Activated CD8-positive, alpha-beta memory T cell treated with anti-CD3 and anti-CD28 coated beads for 24 hours (primary cell): ENCODE measurements around the gene PEDS1.
A peak's percentile ranks its signal among the peaks of the same experiment; 100 is the strongest.
"Not testable (repeated sequence)": the region's sequence is repeated elsewhere in the genome, so short reads cannot be mapped to it uniquely, and the experiment has no call there.

Experiments
- DNase-seq: peaks from one replicate; pipeline ENCODE4 v3.0.0-alpha.2; 2020

PEDS1 gene

DNA sequence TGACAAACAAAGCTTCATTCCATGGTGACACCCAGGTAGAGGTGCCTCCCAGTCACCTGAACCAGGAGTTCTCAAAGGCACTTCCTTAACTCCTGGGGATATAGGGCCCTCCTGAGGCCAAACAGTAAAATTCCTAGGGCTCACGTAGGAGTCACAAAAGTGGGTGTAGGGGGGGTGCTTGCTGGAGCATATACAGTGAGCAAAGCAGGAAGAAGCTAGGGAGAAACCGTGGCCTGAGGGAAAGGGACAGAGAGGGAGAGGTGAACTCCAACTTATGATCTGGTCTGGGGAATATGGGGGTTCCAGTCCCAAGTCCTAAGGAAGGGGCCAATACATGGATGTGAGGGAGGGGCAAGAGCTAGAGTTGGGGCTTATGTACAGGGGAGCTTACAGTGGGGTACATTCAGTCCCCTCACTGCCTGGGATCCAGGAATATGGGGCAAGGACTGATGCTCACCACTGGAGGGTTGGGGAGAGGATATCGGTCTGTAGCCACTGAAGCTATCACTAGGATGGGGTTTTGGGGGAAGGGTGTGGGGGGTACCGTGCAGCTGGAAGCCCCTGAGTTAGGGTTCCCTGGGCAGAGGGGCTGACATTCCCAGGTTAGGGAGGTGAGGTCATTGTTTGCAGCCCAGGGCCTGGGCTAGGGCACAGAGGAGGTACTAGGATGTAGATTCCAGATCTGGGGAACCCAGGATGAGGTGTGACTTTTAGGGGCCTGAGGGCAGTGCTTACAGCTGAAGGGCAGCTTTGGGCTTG is 950 bp downstream of the PEDS1 start:
- no peak for DNase-seq

DNA sequence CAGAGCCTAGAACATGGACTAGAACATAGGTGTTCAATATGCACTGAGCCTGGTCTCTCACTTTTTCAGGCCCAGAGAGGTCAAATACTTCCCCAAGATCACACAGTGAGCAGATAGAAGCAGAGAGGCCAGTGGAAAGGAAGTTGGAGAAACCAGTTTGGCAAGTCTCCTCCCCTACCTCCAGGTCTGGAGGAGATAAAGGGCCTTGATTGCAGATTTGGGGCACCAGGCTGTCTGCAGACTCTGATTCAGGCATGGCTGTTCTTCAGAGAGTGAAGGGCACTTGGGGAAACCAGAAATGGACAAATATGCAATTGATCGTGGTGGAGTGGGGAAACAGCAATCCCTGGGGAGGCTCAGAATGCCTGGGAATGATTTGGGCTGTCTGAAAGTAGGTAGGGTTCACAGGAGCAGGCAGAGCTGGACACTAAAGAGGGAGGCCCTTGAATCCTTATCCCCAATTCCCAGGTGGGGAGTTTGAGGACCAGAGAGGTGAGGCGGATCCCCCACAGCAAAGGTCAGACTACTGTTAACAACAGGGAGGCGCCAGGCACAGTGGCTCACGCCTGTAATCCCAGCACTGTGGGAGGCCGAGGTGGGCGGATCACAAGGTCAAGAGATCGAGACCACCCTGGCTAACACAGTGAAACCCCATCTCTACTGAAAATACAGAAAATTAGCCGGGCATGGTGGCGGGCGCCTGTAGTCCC is 2.3 kb downstream of the PEDS1 start:
- no peak for DNase-seq

DNA sequence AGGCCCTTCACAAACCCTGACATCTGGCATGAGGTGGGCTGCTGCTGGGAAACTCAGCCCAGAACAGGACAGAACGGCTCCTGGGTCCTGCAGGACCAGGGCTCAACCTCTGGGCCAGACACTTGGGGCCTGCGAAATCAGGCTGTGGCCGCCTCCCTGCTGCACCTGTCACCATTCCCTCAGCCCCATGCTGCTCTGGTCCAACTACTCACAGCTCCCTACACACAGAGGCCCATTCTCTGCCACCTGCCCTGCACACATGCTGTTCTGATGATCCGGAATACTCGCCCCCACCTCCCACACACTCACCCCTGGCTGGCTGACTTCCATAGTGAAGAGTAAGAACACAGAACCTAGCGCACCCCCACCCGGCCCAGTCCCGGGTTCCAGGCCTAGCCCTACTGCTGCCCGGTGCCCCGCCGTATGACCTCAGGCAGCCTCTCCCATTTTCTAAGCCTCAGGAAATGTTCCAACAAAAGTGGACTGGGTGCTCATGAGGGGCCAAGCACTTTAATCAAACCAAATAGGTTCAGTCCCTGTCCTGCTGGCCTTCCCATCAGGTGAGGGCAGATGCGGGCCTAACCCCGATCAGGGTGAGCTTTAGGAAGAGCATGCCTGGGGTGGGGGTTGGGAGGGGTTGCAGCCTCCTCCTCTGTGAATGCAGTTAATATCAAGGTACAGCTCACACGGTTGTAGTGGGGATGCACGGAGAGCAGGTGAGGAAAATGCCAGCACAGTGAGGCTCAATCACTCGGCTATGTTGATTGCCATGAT is 3.9 kb downstream of the PEDS1 start:
- DNase-seq, result no peak

DNA sequence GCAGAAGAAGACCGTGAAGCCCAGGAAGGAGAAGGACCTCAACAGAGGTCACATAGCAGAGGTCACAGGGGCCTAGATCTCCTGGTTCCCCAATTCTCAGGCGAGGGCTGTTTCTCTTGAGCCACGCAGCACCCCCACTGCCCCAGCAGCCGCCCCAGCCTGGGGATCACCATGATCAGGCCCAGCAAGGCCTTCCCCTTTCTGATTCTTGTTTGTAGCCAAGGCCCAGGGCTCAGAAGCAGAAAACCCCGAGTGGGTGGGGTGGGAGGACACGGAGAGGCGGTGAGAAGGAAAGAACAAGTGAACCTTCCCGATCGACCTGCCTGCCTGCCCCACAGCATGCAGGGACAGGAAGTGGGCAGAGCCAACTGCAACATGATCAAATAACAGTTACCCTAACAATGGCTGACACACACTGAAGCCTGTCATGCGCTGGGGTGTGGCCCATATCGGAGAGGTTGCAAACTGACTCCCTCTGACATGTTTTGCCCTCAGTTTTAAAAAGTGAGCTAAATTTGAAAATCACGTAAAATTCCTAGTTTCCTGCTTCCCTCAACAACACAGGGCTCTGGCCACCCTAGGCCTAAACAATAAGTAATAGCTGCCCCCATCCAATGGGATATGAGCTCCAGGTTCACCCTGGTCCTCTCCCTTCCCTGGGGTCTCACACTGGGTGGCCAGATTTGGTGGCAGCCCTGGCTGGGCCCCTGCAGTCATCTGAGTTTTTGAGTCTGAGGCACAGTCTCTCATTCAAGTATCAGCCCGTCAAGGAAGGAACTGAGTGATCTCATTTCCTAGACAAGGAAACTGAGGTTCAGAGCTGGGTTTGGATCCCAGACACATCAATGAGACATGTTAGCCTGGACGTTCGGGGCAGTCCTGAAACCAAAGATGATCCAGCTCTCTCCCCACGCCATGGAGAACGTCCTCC is 6.5 kb downstream of the PEDS1 start:
- peak; percentile 86 for DNase-seq

DNA sequence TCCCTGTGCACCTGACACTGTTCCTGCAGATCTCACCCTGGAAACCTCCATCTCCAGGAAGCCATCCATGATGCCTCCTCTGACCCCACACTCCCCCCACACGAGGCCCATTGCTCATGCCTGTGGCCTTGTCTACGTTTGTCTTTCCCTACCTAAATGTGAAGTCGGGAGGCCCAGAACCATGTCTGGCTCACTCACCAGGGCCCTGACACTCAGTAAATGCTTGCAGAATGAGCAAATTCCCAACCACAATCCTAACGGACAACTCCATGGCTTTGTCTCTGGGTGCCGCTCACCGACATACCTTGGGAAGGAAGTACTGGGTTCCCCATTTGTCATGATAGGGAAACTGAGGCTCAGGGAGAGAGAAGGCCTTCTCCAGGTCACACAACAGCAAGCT is 7.3 kb downstream of the PEDS1 start:
- no peak for DNase-seq

DNA sequence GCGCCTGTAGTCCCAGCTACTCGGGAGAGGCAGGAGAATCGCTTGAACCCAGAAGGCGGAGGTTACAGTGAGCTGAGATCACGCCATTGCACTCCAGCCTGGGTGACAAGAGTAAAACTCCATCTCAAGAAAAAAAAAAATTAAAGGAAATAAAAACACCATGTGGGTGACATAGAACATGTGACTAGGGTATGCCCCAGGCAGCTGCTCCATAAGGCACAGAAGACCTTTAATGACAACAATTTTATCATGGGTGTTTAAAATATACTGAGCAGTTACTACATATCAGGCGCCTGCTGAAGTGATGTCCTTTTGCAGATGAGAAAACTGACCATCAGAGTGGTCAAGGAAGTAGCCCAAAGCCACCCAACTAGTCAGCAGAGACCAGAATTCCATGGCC is 8.0 kb downstream of the PEDS1 start:
- no peak for DNase-seq

DNA sequence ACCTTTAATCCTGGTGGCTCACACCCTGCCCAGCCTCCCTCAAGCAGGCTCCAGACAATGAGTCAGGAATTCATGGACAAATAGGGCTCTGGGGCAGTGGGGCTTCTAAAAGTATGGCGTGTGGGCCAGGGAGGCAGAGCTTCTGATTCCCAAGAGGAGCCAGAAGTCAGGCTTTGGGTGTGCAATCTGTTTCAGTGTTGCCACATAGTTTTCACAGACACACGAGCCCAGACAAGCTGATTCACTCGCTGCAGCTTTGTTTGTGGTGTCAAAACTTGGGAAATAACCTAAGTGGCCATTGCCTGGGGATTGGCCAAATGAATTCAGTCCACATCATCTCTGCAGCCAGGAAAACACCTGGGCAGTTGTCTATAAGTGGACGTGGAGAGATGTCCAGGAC is 9.2 kb downstream of the PEDS1 start:
- no peak for DNase-seq

DNA sequence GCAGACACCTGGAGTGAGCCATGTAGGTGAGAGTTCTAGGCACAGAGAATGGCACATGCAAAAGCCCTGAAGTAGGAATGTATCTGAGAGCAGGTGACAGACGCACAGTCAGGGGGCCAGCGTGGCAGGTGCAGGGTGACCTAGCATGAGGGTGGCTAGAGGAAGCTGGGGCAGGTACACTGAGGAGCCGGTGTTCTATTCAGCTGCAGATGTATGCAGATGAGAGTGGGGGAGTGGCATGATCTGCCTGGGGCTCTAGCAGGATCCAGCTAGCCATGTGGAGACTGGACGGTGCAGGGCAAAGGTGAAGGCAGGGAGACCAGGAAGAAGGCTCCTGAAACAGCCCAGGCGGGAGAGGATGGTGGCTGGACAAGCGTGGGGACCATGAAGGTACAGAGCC is 10.7 kb downstream of the PEDS1 start:
- no peak for DNase-seq

DNA sequence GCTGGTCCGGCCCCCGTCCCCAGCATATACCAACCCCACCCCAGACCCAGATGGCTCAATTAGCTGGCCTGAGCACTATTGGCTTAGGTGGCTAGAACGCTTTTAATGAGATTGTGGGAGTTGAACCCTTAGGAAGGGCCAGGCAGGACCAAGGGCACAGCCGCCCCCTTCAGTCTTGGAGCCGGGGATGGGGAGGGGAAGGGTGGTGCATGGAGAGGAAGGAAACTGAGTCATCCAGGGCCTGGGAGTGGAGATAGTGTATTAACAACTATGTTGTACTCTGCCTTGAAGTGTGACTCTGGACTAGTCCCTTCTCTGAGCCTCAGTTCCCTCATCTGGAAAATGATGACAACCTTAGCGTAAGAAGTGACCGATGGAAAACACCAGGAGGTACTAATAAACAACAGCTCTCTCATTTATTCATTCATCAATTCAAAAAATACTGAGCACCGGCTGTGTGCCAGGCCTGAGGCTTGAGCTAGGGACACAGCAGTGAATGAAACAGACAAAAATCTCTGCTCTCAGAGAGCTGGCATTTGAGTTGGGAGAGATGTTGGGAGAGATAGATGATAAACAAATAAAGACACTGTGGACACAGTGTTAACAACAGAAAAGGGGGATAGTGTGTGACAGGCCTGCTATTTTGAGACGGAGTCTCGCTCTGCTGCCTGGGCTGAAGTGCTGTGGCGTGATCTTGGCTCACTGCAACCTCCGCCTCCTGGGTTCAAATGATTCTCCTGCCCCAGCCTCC is 11.5 kb downstream of the PEDS1 start:
- no peak for DNase-seq

DNA sequence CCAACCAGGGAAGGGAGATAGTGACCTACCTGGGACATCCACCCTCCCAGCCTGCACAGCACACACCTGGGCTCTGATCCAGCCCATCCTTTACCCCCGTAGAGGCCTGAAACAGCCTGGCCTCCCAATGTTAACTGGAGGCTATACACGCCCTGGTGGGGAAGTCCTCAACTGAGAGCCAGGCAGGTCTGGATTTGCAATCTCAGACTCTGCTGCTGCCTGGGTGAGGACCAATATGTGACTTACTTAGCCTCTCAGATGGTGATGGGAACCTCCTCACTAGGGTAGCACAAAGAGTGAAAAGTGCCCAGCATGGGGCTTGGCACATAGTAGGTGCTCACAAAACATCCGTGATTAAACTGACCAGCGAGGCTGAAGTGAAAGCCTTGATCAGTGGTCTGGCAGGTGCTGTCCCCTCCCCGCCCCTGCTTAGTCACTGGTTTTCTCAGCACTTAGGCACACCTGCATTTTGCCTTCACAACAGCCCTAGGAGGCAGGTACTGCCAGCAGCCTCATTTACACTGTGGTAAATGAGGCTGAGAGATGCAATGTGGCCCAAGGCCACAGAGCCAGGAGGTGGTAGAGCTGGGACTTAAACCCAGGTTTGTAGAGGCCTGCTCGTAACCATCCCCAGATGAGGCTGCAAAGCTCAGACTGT is 12.4 kb downstream of the PEDS1 start:
- no peak for DNase-seq

DNA sequence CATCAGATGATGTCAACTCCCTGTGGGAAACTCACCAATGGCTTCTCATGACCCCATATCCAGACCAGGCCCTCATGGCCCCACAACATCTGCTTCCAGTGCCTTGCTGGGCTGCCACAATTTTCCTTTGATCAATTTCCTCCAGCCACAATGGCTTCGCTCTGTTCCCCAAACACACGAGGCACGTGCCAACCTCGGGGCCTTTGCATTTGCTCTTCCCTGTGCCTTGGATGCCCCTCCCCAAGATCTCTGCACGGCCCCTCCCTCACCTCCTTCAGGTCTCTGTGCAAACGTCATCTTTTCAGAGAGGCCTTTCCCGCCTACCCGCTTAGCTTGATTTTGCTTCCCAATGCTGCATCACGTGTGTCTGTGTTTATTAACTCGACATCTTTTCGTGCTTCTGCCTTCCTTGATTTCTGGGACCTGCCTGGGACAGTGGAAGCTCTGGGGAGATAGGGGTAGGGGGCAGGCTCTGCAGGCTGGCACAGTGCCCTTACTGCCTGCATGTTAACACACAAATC is 13.1 kb downstream of the PEDS1 start:
- DNase-seq, result no peak

DNA sequence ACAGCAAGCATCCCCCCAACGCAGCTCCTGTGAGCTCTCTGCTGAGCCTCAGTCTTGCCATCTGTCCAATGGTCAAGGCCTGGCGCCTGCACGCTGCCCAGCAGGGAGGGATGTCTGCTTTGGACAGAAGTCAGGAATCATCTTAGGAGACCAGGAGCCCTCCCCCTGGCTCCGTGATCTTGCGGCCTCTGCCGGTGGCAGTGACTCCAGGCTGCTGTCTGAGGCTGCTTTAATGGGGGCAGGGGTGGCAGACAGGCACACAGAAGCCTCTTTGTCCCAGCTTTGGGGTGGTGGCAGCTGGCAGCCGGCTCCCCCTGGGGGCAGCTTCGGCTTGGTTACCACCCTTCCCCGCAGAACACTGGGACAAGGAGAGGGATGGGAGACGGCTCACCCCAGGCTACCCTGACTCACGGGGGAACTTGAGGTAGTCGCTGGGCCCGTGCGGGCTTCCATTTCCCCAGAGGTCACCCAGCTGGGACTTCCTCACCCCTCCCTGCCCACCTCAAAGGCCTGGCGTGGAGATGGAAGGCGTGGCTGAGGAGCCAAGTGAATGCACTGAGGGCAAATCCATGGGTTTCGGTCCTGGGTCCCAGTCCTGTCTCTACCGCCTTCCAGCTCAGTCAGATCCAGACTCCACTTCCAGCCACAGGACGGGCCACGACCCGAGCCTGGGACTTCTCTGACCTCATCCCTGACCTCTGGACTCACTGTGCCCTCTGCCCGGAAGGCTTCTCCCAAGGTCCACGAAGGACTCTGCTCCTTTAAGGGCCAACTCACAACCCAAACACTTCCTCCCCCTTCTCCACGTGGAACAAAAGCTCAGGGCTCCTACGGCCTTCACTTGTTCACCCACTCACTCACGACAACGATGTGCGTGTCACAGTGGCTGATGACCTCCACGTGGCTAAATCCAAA is 14.8 kb downstream of the PEDS1 start:
- no peak for DNase-seq

DNA sequence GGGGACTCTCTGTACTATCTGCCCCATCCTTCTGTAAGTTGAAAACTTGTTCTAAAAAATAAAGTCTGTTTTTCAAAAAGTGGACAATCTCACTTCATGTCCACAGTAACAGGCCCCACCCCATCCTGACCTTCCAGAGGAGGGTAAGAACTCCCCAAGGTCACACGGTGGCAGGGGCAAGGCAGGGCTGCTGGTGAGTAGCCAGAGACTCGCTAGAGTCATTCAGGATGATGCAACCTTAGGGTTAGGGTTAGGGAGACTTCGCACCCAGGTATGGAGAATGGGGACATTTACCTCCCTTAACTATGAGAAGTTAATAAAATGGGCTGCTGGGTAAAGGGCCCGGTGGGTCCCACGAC is 15.4 kb downstream of the PEDS1 start:
- DNase-seq, result no peak

DNA sequence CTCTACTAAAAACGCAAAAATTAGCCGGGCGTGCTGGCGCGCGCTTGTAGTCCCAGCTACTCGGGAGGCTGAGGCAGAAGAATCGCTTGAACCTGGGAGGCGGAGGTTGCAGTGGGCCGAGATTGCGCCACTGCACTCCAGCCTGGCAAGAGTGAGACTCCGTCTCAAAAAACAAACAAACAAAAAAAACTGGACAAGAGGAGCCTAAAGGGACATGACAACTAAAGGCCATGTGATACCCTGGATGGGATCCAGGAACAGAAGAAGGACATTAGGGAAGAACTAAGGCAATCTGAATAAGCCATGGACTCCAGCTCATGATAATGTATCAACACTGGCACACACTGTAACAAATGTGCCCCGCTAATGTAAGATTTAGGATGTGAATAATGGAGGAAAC is 15.8 kb downstream of the PEDS1 start:
- not testable (repeated sequence) for DNase-seq

DNA sequence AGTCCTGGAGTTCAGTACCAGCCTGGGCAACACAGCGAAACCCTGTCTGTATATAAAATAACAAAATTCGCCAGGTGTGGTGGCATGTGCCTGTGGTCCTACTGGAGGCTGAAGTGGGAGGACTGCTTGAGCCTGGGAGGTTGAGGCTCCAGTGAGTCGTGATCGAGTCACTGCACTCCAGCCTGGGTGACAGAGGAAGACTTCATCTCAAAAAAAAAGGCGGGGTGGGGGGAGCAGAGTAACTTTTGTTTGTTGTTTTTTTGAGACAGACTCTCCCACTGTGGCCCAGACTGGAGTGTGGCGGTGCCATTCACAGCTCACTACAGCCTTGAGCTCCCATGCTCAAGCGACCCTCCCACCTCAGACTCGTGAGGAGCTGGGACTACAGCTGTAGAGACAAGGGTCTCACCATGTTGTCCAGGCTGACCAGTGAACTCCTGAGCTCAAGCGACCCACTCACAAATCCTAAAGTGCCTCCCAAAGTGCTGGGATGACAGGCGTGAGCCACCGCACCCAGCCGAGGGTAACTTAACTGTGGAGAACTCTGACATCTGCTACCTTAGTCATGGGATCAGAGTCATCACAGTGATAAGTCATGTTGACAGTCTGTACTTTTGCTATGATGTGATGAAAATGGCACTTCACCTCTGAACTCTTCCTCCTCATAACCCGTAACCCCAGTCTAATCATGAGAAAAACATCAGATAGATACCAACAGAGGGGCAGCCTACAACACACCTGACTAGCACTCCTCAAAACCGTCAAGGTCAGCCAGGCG is 16.5 kb downstream of the PEDS1 start:
- no peak for DNase-seq

DNA sequence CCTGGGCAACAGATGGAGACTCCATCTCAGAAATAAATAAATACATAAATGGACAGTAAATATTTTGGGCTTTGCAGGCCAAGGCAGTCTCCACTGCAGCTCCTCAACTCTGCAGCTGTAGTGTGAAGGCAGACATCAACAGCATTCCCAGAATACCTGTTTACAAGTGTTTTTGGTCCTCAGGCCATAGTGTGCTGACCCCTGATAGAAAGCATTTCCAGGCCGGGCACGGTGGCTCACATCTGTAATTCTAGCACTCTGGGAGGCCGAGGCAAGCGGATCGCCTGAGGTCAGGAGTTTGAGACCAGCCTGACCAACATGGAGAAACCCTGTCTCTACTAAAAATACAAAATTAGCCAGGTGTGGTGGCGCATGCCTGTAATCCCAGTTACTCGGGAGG is 18.4 kb downstream of the PEDS1 start:
- DNase-seq, result not testable (repeated sequence)

DNA sequence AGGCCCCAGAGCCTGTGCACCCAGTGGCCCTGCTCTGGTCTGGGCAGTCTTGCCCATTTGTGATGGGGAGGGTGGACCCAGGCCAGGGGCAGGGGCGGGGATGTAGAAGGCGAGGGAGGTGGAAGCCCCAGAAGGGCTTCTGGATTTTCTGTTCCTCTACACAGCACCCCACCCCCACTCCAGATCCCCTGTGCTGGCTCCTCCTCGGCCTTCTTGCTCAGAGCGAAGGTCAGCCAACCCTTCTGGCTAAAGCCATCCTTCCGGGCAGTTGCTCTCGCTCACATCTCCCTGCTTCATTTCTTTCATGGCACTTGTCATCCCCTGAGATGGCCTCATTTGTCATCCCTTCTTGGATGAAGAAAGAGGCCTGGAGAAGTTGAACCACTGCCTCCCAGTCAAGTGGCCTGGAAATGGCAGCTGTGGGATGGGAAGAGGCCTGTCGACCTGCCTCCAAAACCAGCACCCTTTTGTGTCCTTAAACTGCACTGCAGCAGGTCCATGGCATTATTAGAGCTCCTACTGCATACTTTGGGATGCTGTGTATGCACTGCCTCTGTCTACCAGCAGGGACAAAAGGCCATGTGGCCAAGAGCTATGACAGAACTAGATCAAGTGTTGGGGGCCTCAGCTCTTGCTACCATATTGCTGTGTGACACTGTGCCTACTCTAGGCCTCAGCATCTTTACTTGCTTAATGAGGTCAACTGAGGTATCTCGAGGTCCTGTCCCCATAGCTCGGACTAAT is 19.9 kb downstream of the PEDS1 start:
- DNase-seq, result no peak

DNA sequence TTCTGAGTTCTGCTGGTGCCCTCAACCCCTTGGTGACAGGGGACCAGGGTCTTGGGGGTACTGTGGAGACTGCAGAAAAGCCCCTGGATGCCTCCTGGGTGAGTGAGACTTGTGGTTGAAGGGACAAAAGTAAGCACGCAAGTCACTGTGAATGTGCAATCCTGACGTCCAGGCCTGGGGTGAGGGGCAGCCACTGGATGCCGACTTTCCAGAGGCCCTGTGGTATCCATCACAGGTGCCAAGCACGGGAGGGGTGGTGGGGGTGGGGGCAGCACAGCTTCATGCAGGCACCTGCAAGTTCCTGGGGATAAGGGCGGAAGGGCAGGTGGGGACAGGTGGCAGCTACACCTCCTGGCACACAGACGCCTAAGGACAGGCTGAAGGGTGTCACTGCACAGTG is 20.5 kb downstream of the PEDS1 start:
- DNase-seq, result no peak

DNA sequence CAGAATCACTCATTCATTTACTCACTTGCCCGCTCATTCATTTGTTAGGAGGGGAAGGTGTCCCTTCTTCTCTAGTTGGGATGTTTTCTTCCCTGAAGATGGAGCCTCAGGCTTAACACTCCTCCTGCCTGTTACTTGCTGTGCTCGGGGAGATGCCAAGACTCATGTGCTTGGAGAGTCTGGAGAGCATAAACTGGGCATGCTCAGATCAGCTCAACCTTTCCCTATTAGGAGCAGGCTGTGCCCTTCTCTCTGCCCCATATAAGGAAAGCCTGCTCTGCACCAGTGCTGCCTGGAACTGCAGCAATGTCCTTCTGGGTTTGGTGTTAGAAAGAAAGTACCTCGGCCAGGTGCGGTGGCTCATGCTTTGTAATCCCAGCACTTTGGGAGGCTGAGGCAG is 22.5 kb downstream of the PEDS1 start:
- DNase-seq, result no peak
